HG03520 (cell line): Measurements from ENCODE around the gene KRTAP10-10.
"Not testable (repeated sequence)": the region's sequence is repeated elsewhere in the genome, so short reads cannot be mapped to it uniquely, and the experiment has no call there.

Experiments
- ATAC-seq: cut with Tn5 transposase; IDR thresholded peaks from one replicate; pipeline ENCODE4 v1.9.1; 2021; ENCODE audit warnings: mild to moderate bottlenecking, moderate library complexity; ENCODE audit not compliant: unreplicated experiment

KRTAP10-10 gene

GRCh38 chr21:44602463-44602850, 34.7 kb upstream of the KRTAP10-10 start:
- no peak for ATAC-seq

- ATAC-seq, result no peak
These were observed 33.9 kb upstream of the KRTAP10-10 start for GRCh38 chr21:44603109-44603875.

- no peak for ATAC-seq
These were observed 33.2 kb upstream of the KRTAP10-10 start for GRCh38 chr21:44603911-44604310.

GRCh38 chr21:44606495-44606894, 30.7 kb upstream of the KRTAP10-10 start:
- no peak for ATAC-seq

- no peak for ATAC-seq
These were observed 28.0 kb upstream of the KRTAP10-10 start for GRCh38 chr21:44609193-44609592.

GRCh38 chr21:44610157-44610843, 26.9 kb upstream of the KRTAP10-10 start:
- ATAC-seq, result not testable (repeated sequence)

- ATAC-seq, result no peak
These were observed 25.6 kb upstream of the KRTAP10-10 start for GRCh38 chr21:44611551-44611950.

- no peak for ATAC-seq
These were observed 25.1 kb upstream of the KRTAP10-10 start, which contains the start of gene KRTAP10-8 for GRCh38 chr21:44612029-44612486. Gene KRTAP10-8, plus strand, starts transcription at chr21:44612079. Its CDS starts 22 bp downstream, at chr21:44612101.

GRCh38 chr21:44612669-44613229, 24.4 kb upstream of the KRTAP10-10 start:
- ATAC-seq, result no peak

GRCh38 chr21:44613386-44614155, 23.6 kb upstream of the KRTAP10-10 start:
- ATAC-seq, result no peak

GRCh38 chr21:44614161-44614631, 23.0 kb upstream of the KRTAP10-10 start:
- no peak for ATAC-seq

- no peak for ATAC-seq
These were observed 22.2 kb upstream of the KRTAP10-10 start for GRCh38 chr21:44614961-44615391.

GRCh38 chr21:44615466-44615865, 21.7 kb upstream of the KRTAP10-10 start:
- ATAC-seq, result no peak

- no peak for ATAC-seq
These were observed 21.1 kb upstream of the KRTAP10-10 start for GRCh38 chr21:44615911-44616590.

GRCh38 chr21:44616591-44616926, 20.6 kb upstream of the KRTAP10-10 start:
- ATAC-seq, result no peak

- ATAC-seq, result no peak
These were observed 20.1 kb upstream of the KRTAP10-10 start for GRCh38 chr21:44617071-44617501.

GRCh38 chr21:44618504-44618903, 18.7 kb upstream of the KRTAP10-10 start:
- ATAC-seq, result no peak

- ATAC-seq, result no peak
These were observed 18.2 kb upstream of the KRTAP10-10 start for GRCh38 chr21:44618909-44619308.

- no peak for ATAC-seq
These were observed 17.3 kb upstream of the KRTAP10-10 start for GRCh38 chr21:44619886-44620285.

GRCh38 chr21:44623575-44623974, 13.6 kb upstream of the KRTAP10-10 start:
- no peak for ATAC-seq
